AG09309 (cell line): Measurements from ENCODE around the gene MX2.

Source experiments
- DNase-seq: peaks from one replicate; pipeline ENCODE4 v3.0.0-alpha.2; 2010; ENCODE audit warnings: low read depth
- H3K4me3 ChIP-seq: 2 replicates; pipeline ENCODE4 v1.5.1; 2011; ENCODE audit warnings: mild to moderate bottlenecking, low read depth, low read length, moderate library complexity; ENCODE audit not compliant: control insufficient read depth
- TF ChIP-seq, protein P1 (sequence below): IDR thresholded peaks from 2 replicates; pipeline ENCODE4 v1.5.1; 2011; ENCODE audit warnings: mild to moderate bottlenecking, low read depth, low read length, inconsistent platforms; ENCODE audit not compliant: insufficient read depth, control insufficient read depth; ENCODE audit errors: missing control alignments

The MX2 gene

DNA sequence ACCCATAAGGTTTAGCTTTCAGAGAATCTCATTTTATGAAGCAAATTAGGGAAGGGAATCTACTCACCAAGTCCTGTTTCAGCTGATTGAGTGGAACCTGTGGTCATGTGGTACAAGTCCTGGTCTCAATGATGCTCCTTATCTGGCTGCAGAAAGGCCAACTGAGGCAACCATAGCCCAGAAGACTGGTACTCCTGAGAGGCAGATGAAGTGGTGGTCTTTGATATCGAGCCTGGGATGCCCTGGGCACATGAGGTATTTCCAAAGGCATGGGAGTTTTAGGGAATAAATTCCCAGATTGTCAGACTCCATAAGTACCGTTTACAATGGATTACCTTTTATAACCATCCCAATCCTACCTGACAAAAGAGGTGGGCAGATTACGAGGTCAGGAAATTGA lies 67.5 kb downstream of the MX2 start:
- no peak overlapping the region for H3K4me3 ChIP-seq
- TF ChIP-seq, protein P1, sequence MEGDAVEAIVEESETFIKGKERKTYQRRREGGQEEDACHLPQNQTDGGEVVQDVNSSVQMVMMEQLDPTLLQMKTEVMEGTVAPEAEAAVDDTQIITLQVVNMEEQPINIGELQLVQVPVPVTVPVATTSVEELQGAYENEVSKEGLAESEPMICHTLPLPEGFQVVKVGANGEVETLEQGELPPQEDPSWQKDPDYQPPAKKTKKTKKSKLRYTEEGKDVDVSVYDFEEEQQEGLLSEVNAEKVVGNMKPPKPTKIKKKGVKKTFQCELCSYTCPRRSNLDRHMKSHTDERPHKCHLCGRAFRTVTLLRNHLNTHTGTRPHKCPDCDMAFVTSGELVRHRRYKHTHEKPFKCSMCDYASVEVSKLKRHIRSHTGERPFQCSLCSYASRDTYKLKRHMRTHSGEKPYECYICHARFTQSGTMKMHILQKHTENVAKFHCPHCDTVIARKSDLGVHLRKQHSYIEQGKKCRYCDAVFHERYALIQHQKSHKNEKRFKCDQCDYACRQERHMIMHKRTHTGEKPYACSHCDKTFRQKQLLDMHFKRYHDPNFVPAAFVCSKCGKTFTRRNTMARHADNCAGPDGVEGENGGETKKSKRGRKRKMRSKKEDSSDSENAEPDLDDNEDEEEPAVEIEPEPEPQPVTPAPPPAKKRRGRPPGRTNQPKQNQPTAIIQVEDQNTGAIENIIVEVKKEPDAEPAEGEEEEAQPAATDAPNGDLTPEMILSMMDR, result no peak
- DNase-seq, result no peak

DNA sequence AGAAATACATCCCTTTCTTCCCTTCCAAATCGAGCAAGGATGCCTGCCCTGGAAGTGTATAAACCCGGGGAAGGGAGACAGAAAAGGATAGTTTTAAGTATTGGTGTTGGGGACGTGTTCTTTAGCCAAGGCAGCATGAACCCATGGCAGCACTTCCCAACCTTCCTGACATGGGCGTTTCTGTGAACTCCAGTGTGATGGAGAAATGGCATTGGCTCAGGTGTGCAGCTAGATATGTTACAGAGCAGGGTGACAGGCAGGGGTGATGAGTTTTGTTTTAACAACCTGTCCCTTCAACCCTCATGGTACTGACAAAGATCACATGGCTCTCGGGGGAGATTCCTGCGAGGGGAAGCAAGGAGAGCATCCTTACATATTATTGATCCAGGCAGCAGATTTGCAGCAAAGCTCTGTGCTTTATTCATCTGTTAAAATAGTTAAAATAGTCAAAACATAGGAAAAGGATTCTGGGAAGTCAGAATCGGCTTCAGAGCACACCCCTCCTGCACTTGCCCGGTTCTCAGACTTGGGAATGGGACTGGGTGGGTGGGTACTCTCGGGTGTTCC lies 68.2 kb downstream of the MX2 start:
- no peak overlapping the region for H3K4me3 ChIP-seq
- no peak for DNase-seq
- TF ChIP-seq, protein P1, result no peak

DNA sequence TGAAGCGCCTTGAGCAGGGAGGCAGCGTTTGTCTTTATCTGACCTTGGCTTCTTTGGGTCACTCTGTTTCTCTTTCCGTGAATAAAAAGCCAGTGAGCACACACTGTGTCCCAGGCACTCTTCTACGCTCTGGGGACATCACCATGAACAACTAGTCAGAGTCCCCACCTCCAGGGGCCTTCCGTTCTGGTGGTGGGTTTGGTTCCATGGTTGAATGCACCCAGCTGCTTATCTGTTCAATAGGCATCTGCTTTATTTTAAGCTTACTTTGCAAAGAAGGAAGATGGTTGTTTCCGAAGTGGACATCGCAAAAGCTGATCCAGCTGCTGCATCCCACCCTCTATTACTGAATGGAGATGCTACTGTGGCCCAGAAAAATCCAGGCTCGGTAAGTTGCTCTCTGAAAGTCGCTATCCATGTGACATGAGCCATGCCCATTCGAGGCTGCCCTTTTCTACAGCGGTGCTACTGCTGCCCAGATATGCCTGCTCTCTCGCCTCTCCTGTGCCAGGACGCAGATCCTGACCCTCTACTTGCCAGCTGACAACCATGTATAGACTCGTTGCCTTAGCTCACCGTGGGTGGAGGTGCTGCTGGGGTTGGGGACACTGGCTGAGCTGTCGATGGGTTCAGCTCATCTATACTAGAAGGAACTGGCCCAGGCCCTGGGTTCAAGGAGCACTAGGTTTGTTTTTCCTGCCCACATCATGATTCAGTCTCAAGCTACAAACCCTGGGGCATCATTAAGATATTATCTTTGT lies 70.1 kb downstream of the MX2 start:
- no peak overlapping the region for H3K4me3 ChIP-seq
- DNase-seq, result no peak
- TF ChIP-seq, protein P1, result no peak

DNA sequence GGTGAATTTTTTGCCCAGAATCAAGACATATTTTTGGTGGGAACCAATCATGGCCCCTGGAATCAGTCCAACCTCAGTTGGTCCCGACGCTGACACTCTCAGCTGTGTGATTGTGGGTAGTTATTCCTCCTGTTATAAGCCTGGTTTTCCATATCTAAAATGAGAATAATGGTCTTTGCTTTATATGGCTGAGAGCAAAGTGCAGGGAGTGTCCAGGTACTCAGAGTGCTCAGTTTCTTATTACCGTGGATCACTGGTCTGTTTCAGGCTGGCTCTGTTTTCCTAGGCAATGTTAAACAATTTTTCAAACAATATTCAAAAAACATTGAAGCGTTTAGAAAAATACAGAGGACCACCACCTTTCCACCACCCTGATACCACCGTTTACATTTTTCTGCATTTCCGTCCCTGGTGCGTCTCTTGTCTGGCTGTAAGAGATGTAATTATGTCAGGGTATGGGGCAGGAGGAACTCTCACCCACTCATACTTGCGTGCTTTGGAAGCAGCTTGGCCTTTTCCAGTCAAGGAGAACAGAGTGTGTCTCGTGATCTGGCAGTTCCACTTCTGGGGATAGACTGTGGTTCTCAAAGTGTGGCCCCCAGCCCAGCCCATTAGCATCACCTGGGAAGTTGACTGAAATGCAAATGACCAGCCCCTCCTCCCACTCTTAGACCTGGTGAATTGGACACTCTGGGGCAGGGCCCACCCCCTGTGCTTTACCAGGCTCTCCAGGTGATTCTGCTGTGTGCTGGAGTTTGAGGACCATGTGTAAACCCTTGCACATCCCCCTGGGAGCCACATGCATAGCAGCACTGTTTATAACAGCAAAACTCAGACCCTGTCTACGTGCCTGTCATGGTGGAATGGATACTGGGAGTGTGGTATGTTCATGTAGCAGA lies 71.0 kb downstream of the MX2 start:
- no peak for DNase-seq
- no peak overlapping the region for H3K4me3 ChIP-seq
- TF ChIP-seq, protein P1, result no peak

DNA sequence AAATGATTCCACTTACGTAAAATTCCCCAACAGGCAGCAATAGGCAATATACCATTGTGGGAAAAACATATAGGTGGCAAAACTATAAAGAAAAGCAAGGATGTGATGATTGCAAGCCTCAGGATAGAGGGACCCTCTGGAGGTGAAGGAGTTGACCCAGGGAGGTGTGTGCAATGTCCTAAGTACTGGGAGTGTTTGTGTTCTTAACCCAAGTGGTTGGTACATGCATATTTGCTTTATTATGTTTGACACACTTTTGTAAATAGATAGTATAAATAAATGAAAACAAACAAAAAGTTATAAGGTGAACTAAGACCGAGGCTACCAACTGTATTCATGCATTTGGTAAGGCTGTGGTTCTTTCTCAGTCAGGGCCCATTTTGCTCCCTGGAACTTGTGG lies 71.7 kb downstream of the MX2 start:
- no peak overlapping the region for H3K4me3 ChIP-seq
- DNase-seq, result no peak
- TF ChIP-seq, protein P1, result no peak

DNA sequence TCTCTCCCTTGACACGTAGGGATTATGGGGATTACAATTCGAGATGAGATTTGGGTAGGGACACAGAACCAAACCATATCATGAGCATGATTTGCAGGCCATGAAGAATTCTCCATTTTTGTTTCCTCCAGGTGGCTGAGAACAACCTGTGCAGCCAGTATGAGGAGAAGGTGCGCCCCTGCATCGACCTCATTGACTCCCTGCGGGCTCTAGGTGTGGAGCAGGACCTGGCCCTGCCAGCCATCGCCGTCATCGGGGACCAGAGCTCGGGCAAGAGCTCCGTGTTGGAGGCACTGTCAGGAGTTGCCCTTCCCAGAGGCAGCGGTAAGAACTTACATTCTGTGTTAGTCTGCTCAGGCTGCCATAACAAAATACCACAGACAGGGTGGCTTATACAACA lies 73.9 kb downstream of the MX2 start:
- DNase-seq, result no peak
- TF ChIP-seq, protein P1, result no peak
- H3K4me3 ChIP-seq, result no peak overlapping the region
